ENCODE measurements around the gene NFYB.
A peak's percentile ranks its signal among the peaks of the same experiment; 100 is the strongest.
"Not testable (repeated sequence)": the region's sequence is repeated elsewhere in the genome, so short reads cannot be mapped to it uniquely, and the experiment has no call there.

NFYB gene

DNA sequence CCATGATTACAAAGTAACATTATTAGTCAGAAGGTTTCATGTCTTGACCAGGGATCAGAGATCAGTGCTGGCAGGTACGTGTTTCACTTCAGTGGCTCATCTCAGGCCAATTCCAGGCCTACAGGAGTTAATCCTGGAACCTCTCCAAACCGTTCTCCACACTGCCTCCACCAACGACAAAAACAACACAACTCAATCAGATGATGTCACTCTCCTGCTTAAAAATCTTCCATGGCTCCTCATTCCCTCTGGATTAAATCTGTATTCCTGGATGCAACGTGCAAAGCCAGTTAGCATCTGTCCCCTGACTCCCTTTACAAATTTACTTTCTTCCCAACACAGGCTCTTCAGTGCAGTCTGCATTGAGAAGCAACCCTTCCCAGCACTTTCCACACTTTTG lies 43.3 kb upstream of the NFYB start:
- Histone ChIP-seq H3K4me1 (peaks cover 10 to 80% (median 54%) of the 10 kb centered on the region in 4 donors), H3K36me3 (peaks cover 0 to 4% (median 0%) of the 10 kb centered on the region in 3 donors), H3K27me3 (no peaks in the 10 kb centered on the region), H3K27ac (peak overlapping the region; percentile 80 to 83), H3K9me3 (peaks cover 0 to 12% (median 0%) of the 10 kb centered on the region in 3 donors), H3K4me3 (no peak overlapping the region)
- no peak for DNase-seq
- TF ChIP-seq, protein P1, sequence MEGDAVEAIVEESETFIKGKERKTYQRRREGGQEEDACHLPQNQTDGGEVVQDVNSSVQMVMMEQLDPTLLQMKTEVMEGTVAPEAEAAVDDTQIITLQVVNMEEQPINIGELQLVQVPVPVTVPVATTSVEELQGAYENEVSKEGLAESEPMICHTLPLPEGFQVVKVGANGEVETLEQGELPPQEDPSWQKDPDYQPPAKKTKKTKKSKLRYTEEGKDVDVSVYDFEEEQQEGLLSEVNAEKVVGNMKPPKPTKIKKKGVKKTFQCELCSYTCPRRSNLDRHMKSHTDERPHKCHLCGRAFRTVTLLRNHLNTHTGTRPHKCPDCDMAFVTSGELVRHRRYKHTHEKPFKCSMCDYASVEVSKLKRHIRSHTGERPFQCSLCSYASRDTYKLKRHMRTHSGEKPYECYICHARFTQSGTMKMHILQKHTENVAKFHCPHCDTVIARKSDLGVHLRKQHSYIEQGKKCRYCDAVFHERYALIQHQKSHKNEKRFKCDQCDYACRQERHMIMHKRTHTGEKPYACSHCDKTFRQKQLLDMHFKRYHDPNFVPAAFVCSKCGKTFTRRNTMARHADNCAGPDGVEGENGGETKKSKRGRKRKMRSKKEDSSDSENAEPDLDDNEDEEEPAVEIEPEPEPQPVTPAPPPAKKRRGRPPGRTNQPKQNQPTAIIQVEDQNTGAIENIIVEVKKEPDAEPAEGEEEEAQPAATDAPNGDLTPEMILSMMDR (IDR thresholded peaks at IDR 0.05) = no peak
- intact Hi-C loops (cut with DNase I; ENCODE audit: low total_unique reads) = no loop called here

DNA sequence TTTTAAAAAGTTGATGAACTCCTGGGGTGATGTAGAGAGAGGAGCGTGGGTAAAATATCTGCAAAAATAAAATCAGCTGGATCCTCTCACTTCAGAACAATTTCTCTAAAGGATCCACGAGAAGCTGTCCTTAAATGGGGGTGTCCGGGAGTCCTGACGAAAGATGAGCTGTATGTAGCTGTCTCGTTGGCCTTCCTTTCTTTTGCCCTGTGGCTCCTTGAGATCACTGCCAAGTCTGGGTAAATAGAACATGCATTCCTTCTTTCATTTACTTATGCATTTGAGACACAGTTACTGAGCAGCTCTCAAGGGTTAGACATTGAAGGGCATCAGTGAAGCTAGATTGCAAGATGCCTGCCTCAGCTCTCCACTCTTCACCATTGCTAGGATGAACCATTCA lies 42.4 kb upstream of the NFYB start:
- DNase-seq = no peak
- peaks cover 10 to 79% (median 54%) of the 10 kb centered on the region in 4 donors for H3K4me1 ChIP-seq
- peak overlapping the region; percentile 80 to 83 for H3K27ac ChIP-seq
- H3K27me3 ChIP-seq = no peaks in the 10 kb centered on the region
- intact Hi-C loops (cut with DNase I; ENCODE audit: low total_unique reads) = no loop called here
- H3K9me3 ChIP-seq = peaks cover 0 to 12% (median 0%) of the 10 kb centered on the region in 3 donors
- TF ChIP-seq, protein P1 (IDR thresholded peaks at IDR 0.05) = no peak
- peaks cover 0 to 4% (median 0%) of the 10 kb centered on the region in 3 donors for H3K36me3 ChIP-seq
- no peak overlapping the region for H3K4me3 ChIP-seq

DNA sequence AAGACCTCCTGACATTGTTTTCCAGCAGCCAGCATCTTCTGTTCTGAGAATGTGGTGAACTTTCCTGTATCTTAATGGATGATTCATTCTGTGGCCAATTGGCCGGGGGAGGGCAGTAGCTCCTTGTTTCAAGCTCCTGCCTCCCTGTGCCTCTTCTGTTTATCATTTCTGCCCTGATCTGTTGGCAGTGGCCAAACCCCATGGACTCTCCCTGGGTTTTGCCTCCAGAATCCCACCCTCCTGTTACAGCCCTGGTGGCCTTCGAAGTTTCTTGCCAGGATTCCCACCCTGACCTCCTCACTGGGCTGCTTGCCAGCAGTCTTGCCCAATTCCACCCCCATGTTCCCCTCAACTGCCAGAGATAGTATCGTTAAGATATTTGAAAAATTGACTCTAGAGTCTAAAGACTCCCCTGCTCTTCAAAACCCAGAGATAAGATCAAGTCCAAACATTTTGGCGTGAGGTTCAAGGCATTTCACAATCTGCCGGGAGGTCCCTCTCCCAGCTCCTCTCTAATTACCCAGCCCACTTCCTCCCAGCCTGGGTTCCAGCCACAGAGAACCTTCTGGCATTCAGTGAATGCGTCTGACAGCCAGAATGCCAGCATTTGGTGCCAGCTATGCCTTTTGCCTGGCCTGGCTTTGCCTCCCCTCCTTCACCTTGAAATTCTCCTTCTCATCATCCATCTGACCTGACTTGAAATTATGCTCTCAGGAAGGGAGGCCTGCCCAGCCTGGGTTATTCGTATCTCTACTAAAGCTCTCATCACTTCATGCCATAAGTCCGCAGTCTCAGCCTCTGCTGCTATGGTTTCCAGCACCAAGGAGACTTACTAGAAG lies 39.9 kb upstream of the NFYB start:
- peaks cover 10 to 66% (median 53%) of the 10 kb centered on the region in 4 donors for H3K4me1 ChIP-seq
- no peaks in the 10 kb centered on the region for H3K36me3 ChIP-seq
- intact Hi-C loops (cut with DNase I; ENCODE audit: low total_unique reads) = no loop called here
- no peaks in the 10 kb centered on the region for H3K9me3 ChIP-seq
- TF ChIP-seq, protein P1 (IDR thresholded peaks at IDR 0.05) = peak in 1 of 2 experiments; percentile 32
- DNase-seq = peak; percentile 93 to 94
- H3K4me3 ChIP-seq = no peak overlapping the region
- H3K27me3 ChIP-seq = no peaks in the 10 kb centered on the region
- H3K27ac ChIP-seq = peak overlapping the region; percentile 80 to 83

DNA sequence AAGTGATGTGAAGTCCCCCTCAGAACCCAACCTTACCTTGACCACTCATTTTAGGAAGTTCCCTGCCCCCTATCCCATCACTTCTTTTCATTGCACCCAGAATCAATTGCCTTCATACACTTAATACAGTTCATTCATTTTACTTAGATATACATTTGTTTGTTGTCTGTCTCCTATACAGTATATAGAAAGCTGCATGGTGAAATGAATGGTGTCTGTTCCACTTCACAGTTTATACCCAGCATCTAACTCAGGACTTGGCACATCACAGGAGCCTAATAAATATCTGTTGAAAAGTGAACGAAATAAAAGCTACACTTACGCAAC lies 39.3 kb upstream of the NFYB start:
- intact Hi-C loops (cut with DNase I; ENCODE audit: low total_unique reads) = no loop called here
- H3K4me3 ChIP-seq = no peak overlapping the region
- H3K27ac ChIP-seq = peak overlapping the region; percentile 80 to 83
- no peaks in the 10 kb centered on the region for H3K36me3 ChIP-seq
- H3K27me3 ChIP-seq = no peaks in the 10 kb centered on the region
- H3K9me3 ChIP-seq = no peaks in the 10 kb centered on the region
- no peak for DNase-seq
- peaks cover 10 to 60% (median 48%) of the 10 kb centered on the region in 4 donors for H3K4me1 ChIP-seq
- TF ChIP-seq, protein P1 (IDR thresholded peaks at IDR 0.05) = no peak

DNA sequence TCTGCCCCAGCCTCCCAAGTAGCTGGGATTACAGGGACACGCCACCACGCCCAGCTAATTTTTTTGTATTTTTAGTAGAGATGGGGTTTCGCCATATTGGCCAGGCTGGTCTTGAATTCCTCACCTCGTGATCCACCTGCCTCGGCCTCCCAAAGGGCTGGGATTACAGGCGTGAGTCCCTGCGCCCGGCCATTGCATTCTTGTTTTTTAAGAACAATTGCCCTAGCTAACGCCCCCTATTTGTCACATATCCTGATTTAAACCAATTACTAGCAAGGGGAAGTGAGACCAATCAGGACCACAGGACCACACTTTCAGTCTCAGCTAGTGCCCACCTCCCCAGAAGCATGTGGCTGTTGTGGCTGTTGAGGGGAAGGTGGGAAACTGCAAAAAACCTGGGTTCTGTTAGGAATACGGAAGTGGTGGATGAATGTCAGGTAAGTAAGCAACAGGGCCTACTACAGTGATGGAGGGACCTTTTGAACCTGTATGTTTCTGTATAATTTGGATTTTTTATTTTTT lies 37.8 kb upstream of the NFYB start:
- Histone ChIP-seq H3K4me1 (peaks cover 0 to 45% (median 33%) of the 10 kb centered on the region in 4 donors), H3K4me3 (no peak overlapping the region), H3K9me3 (no peaks in the 10 kb centered on the region), H3K36me3 (no peaks in the 10 kb centered on the region), H3K27me3 (no peaks in the 10 kb centered on the region), H3K27ac (peak overlapping the region; percentile 80 to 83)
- TF ChIP-seq, protein P1 (IDR thresholded peaks at IDR 0.05) = no peak
- DNase-seq = no peak
- intact Hi-C loops (cut with DNase I; ENCODE audit: low total_unique reads) = no loop called here

DNA sequence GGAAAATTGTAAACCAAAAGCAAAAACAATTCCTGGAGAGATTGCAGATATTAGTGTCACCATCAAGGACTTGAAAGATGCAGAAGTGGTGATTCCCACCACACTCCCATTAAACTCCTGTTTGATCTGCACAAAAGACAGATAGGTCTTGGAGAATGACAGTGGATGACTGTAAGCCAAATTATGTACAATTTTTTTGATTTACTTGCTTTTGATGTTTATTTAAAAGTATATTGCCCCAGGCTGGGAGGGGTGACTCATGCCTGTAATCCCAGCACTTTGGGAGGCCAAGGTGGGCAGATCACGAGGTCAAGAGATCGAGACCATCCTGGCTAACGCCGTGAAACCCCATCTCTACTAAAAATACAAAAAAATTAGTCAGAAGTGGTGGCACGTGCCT lies 35.8 kb upstream of the NFYB start:
- H3K27ac ChIP-seq; DNase-seq; H3K4me3 ChIP-seq; intact Hi-C loops (cut with DNase I; ENCODE audit: low total_unique reads); H3K27me3 ChIP-seq; H3K9me3 ChIP-seq; H3K36me3 ChIP-seq: not testable (repeated sequence)
- peaks cover 0 to 25% (median 17%) of the 10 kb centered on the region in 4 donors for H3K4me1 ChIP-seq
